HepG2 (cell line): ENCODE data around the gene MCF2L. TPM values are rescaled to one million over a fixed set of nuclear protein-coding genes. Genes with fewer than 3 reads are reported as not detected.
A peak's percentile ranks its signal among the peaks of the same experiment; 100 is the strongest.

Experiments
- BRCA1 ChIP-seq: sonication (generic); formaldehyde crosslinking; IDR thresholded peaks from 2 replicates; pipeline ENCODE4 v1.4.0; 2020; ENCODE audit warnings: missing genetic modification reagents
- ELF3 ChIP-seq: IDR thresholded peaks from 2 replicates; pipeline ENCODE4 v1.6.1; 2016; ENCODE audit warnings: missing genetic modification reagents, missing compliant biosample characterization
- MXI1 ChIP-seq: IDR thresholded peaks from 3 replicates; pipeline ENCODE4 v1.6.1; 2012; ENCODE audit warnings: low read depth, low read length, inconsistent platforms, borderline replicate concordance
- PAX8 ChIP-seq: sonication (generic); formaldehyde crosslinking; IDR thresholded peaks from 2 replicates; pipeline ENCODE4 v1.8.0; 2022; ENCODE audit warnings: mild to moderate bottlenecking, missing genetic modification reagents, borderline replicate concordance
- RBM22 ChIP-seq: fragments of 200-400 bp; formaldehyde crosslinking; optimal IDR thresholded peaks from 2 replicates; pipeline ENCODE3; 2017; ENCODE audit warnings: mild to moderate bottlenecking, low read length, moderate library complexity
- REXO4 ChIP-seq: sonication (generic); formaldehyde crosslinking; IDR thresholded peaks from 2 replicates; pipeline ENCODE4 v1.8.0; 2022; ENCODE audit warnings: missing genetic modification reagents, mild to moderate bottlenecking, borderline replicate concordance
- RXRB ChIP-seq: IDR thresholded peaks from 2 replicates; pipeline ENCODE4 v1.6.1; 2016; ENCODE audit warnings: borderline replicate concordance, missing genetic modification reagents, missing compliant biosample characterization
- SATB2 ChIP-seq: sonication (generic); formaldehyde crosslinking; IDR thresholded peaks from 2 replicates; pipeline ENCODE4 v1.5.0; 2020; ENCODE audit warnings: missing genetic modification reagents
- SMAD9 ChIP-seq: sonication (generic); formaldehyde crosslinking; IDR thresholded peaks from 2 replicates; pipeline ENCODE4 v1.5.1; 2020; ENCODE audit warnings: mild to moderate bottlenecking, missing genetic modification reagents
- SRSF4 ChIP-seq: fragments of 200-400 bp; formaldehyde crosslinking; IDR thresholded peaks from one replicate; pipeline ENCODE4 v1.6.1; 2018; ENCODE audit warnings: mild to moderate bottlenecking, low read depth, low read length, moderate library complexity; ENCODE audit not compliant: poor library complexity, severe bottlenecking
- WIZ ChIP-seq: sonication (generic); formaldehyde crosslinking; IDR thresholded peaks from 2 replicates; pipeline ENCODE4 v1.5.1; 2020; ENCODE audit warnings: mild to moderate bottlenecking, missing genetic modification reagents
- ZBTB21 ChIP-seq: sonication (generic); formaldehyde crosslinking; IDR thresholded peaks from 2 replicates; pipeline ENCODE4 v1.4.0; 2020; ENCODE audit warnings: missing genetic modification reagents
- ZBTB8A ChIP-seq: sonication (generic); formaldehyde crosslinking; IDR thresholded peaks from 2 replicates; pipeline ENCODE4 v1.4.0; 2020; ENCODE audit warnings: mild to moderate bottlenecking, low read depth, missing genetic modification reagents, borderline replicate concordance
- ZMYM4 ChIP-seq: sonication (generic); formaldehyde crosslinking; IDR thresholded peaks from 2 replicates; pipeline ENCODE4 v1.8.1; 2023; ENCODE audit warnings: mild to moderate bottlenecking, missing genetic modification reagents
- ZNF101 ChIP-seq: sonication (generic); formaldehyde crosslinking; IDR thresholded peaks from 2 replicates; pipeline ENCODE4 v1.4.0; 2020; ENCODE audit warnings: mild to moderate bottlenecking, low read depth, missing genetic modification reagents, borderline replicate concordance
- ZNF234 ChIP-seq: sonication (generic); formaldehyde crosslinking; conservative IDR thresholded peaks from 2 replicates; pipeline ENCODE4 v1.5.1; 2020; ENCODE audit warnings: mild to moderate bottlenecking, missing genetic modification reagents
- ZNF274 ChIP-seq: sonication (generic); formaldehyde crosslinking; IDR thresholded peaks from 2 replicates; pipeline ENCODE4 v1.5.1; 2020; ENCODE audit warnings: mild to moderate bottlenecking, missing genetic modification reagents
- ZNF570 ChIP-seq: sonication (generic); formaldehyde crosslinking; IDR thresholded peaks from 2 replicates; pipeline ENCODE4 v1.4.0; 2020; ENCODE audit warnings: mild to moderate bottlenecking, missing genetic modification reagents, borderline replicate concordance
- ZNF720 ChIP-seq: sonication (generic); formaldehyde crosslinking; IDR thresholded peaks from 2 replicates; pipeline ENCODE4 v1.4.0; 2020; ENCODE audit warnings: missing genetic modification reagents
- ZNF878 ChIP-seq: sonication (generic); formaldehyde crosslinking; IDR thresholded peaks from 2 replicates; pipeline ENCODE4 v1.8.1; 2023; ENCODE audit warnings: mild to moderate bottlenecking, missing genetic modification reagents, moderate library complexity
- polyA plus RNA-seq, 8 experiments: library from polyadenylated mRNA; depleted of rRNA in 3 of 8; stranded (reverse) in 7 of 8; unstranded in 1 of 8; fragments of >200 nt; fragmentation: Illumina TruSeq in 4 of 8; extraction: Trizol in 4 of 8; gene quantifications; 2 replicates each; pipeline versions ENCODE4 v1.2.1 to v1.2.3, GENCODE V29; 2011 to 2016; ENCODE audit warnings: low read depth in 4 of 8, missing spikeins in 1 of 8, mixed read lengths in 1 of 8; ENCODE audit not compliant: insufficient read depth in 1 of 8
- total RNA-seq, 5 experiments: library from RNA; depleted of rRNA; stranded (reverse); fragments of >200 nt; fragmentation: Illumina TruSeq; extraction: Trizol; gene quantifications; 2 replicates each; pipeline ENCODE4 v1.2.3, GENCODE V29; 2016; ENCODE audit warnings: low read depth in 1 of 5
- TF ChIP-seq, protein P1 (sequence below): IDR thresholded peaks from 2 replicates; pipeline ENCODE4 v1.6.1; 2016; ENCODE audit warnings: missing compliant biosample characterization, missing genetic modification reagents, borderline replicate concordance
- TF ChIP-seq, protein P2 (sequence below): sonication (generic); formaldehyde crosslinking; IDR thresholded peaks from 2 replicates; pipeline ENCODE4 v1.4.0; 2020; ENCODE audit warnings: mild to moderate bottlenecking, missing genetic modification reagents
- TF ChIP-seq, protein P3 (sequence below): sonication (generic); formaldehyde crosslinking; IDR thresholded peaks from 2 replicates; pipeline ENCODE4 v1.8.0; 2022; ENCODE audit warnings: mild to moderate bottlenecking, missing genetic modification reagents, borderline replicate concordance
- TF ChIP-seq, protein P4 (sequence below): sonication (generic); formaldehyde crosslinking; IDR thresholded peaks from 2 replicates; pipeline ENCODE4 v1.4.0; 2020; ENCODE audit warnings: missing genetic modification reagents, borderline replicate concordance

MCF2L gene
- total and polyA plus RNA-seq, 2 of the 13 experiments (the other 11 are each of a cell fraction or from before 2014, with no cell fraction given), result 19.4 to 28.4 TPM

- TF ChIP-seq ZNF234 (CRISPR knock-in tag) (no peak), ZMYM4 (CRISPR knock-in tag) (peak; percentile 39; the same call in 1 of the 2 replicates), ZNF878 (CRISPR knock-in tag) (no peak), RXRB (CRISPR knock-in tag) (peak; percentile 51; the same call in 1 of the 2 replicates), ZNF570 (CRISPR knock-in tag) (no peak), SRSF4 (no peak), SMAD9 (no peak), REXO4 (CRISPR knock-in tag) (no peak), PAX8 (peak; percentile 8; the same call in 1 of the 2 replicates), ZNF720 (CRISPR knock-in tag) (no peak), ELF3 (CRISPR knock-in tag) (0 out of 2 replicates have a peak, but pooled peaks have one; percentile 39), ZBTB21 (CRISPR knock-in tag) (no peak), ZBTB8A (CRISPR knock-in tag) (no peak), ZNF274 (CRISPR knock-in tag) (0 out of 2 replicates have a peak, but pooled peaks have one; percentile 25), SATB2 (CRISPR knock-in tag) (no peak), RBM22 (no peak), BRCA1 (CRISPR knock-in tag) (no peak), ZNF101 (CRISPR knock-in tag) (no peak), WIZ (CRISPR knock-in tag) (no peak), MXI1 (peak; percentile 81; the same call in 1 of the 3 replicates)
- TF ChIP-seq, protein P1, sequence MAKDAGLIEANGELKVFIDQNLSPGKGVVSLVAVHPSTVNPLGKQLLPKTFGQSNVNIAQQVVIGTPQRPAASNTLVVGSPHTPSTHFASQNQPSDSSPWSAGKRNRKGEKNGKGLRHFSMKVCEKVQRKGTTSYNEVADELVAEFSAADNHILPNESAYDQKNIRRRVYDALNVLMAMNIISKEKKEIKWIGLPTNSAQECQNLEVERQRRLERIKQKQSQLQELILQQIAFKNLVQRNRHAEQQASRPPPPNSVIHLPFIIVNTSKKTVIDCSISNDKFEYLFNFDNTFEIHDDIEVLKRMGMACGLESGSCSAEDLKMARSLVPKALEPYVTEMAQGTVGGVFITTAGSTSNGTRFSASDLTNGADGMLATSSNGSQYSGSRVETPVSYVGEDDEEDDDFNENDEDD (CRISPR knock-in tag), result peak; percentile 40; the same call in 1 of the 2 replicates
- TF ChIP-seq, protein P2, sequence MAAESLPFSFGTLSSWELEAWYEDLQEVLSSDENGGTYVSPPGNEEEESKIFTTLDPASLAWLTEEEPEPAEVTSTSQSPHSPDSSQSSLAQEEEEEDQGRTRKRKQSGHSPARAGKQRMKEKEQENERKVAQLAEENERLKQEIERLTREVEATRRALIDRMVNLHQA (CRISPR knock-in tag), result no peak
- TF ChIP-seq, protein P3, sequence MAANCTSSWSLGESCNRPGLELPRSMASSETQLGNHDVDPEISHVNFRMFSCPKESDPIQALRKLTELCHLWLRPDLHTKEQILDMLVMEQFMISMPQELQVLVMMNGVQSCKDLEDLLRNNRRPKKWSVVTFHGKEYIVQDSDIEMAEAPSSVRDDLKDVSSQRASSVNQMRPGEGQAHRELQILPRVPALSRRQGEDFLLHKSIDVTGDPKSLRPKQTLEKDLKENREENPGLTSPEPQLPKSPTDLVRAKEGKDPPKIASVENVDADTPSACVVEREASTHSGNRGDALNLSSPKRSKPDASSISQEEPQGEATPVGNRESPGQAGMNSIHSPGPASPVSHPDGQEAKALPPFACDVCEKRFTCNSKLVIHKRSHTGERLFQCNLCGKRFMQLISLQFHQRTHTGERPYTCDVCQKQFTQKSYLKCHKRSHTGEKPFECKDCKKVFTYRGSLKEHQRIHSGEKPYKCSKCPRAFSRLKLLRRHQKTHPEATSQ (CRISPR knock-in tag), result no peak
- TF ChIP-seq, protein P4, sequence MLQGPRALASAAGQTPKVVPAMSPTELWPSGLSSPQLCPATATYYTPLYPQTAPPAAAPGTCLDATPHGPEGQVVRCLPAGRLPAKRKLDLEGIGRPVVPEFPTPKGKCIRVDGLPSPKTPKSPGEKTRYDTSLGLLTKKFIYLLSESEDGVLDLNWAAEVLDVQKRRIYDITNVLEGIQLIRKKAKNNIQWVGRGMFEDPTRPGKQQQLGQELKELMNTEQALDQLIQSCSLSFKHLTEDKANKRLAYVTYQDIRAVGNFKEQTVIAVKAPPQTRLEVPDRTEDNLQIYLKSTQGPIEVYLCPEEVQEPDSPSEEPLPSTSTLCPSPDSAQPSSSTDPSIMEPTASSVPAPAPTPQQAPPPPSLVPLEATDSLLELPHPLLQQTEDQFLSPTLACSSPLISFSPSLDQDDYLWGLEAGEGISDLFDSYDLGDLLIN (CRISPR knock-in tag), result no peak
Measured at GRCh38 chr13:112942689-112943308, 26.2 kb upstream of the MCF2L start (continued).
